Thyroid gland (tissue), 4 donors: ENCODE data around the gene ZNF681.

Experiments
- CTCF ChIP-seq, 6 experiments: fragments of 200-600 bp in 3 of 6; fragments of 450-650 bp in 3 of 6; sonication (generic) in 3 of 6; IDR thresholded peaks; one replicate each; pipeline ENCODE4 v1.5.1; 2016 to 2019; ENCODE audit warnings: antibody characterized with exemption in 6 of 6, mild to moderate bottlenecking in 2 of 6, inconsistent platforms in 1 of 6, moderate library complexity in 1 of 6
- POLR2A ChIP-seq, 2 donors: fragments of 450-650 bp; IDR thresholded peaks; one replicate each; pipeline ENCODE4 v1.6.1; 2017; ENCODE audit warnings: antibody characterized with exemption in 2 of 2, mild to moderate bottlenecking in 2 of 2, moderate library complexity in 1 of 2

DNA sequence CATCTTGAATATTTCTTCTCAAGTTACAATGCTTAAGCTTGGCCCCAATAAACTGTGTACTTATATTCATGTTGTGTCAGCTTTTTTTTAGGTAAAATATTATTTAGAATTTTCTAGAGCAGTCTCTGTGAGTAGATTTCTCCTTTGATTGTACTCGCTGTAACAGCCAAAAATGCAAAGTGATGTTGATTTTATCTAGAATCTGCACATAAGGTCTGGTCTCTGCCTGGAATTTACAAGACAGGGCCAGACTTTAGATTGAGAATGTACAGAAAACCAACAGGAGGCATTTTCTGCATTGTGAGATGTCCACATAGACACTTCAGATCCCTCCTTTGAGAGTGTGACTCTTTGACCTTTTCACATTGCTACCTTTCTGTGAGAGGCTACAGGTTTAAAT lies 43.1 kb upstream of the ZNF681 start:
- no peak for TF ChIP-seq CTCF (IDR thresholded peaks at IDR 0.05)
- TF ChIP-seq POLR2A (IDR thresholded peaks at IDR 0.05): no peak
